Stimulated activated effector memory CD8-positive, alpha-beta T cell treated with anti-CD3 and anti-CD28 coated beads, Interleukin-12 subunit alpha, Interleukin-12 subunit beta, amount 100 ng/mL, for 72 hours (primary cell): Measurements from ENCODE around the gene MED22.
"Not testable (repeated sequence)": the region's sequence is repeated elsewhere in the genome, so short reads cannot be mapped to it uniquely, and the experiment has no call there.

Source experiments
- ATAC-seq: fragments of 150-1000 bp; cut with Tn5 transposase; 2 replicates; pipeline ENCODE4 v1.10.0; 2021
- DNase-seq, 2 donors: peaks; one replicate each; pipeline ENCODE4 v3.0.0; 2021 to 2022; ENCODE audit warnings: low spot score in 2 of 2
- H3K27ac Mint-ChIP-seq: one replicate; pipeline ENCODE4 v1.8.0; 2022; ENCODE audit warnings: mild to moderate bottlenecking, mixed read lengths
- H3K36me3 Mint-ChIP-seq: one replicate; pipeline ENCODE4 v1.8.0; 2022; ENCODE audit warnings: mild to moderate bottlenecking, mixed read lengths
- H3K4me1 Mint-ChIP-seq: one replicate; pipeline ENCODE4 v1.8.0; 2022; ENCODE audit warnings: mixed read lengths
- H3K4me3 Mint-ChIP-seq: one replicate; pipeline ENCODE4 v1.8.0; 2022; ENCODE audit warnings: mild to moderate bottlenecking, mixed read lengths
- H3K9me3 Mint-ChIP-seq: one replicate; pipeline ENCODE4 v1.8.0; 2022; ENCODE audit warnings: mixed read lengths

Gene MED22

GRCh38 chr9:133340256-133340655, 7.7 kb downstream of the MED22 start:
- H3K27ac Mint-ChIP-seq = peak overlapping the region; percentile 79
- no peaks in the 10 kb centered on the region for H3K9me3 Mint-ChIP-seq
- H3K4me3 Mint-ChIP-seq = no peak overlapping the region
- H3K36me3 Mint-ChIP-seq = peaks cover 84% of the 10 kb centered on the region
- DNase-seq = no peak
- H3K4me1 Mint-ChIP-seq = peaks cover 43% of the 10 kb centered on the region
- ATAC-seq = no peak

GRCh38 chr9:133339641-133340040, 8.3 kb downstream of the MED22 start:
- Mint-ChIP-seq H3K9me3 (no peaks in the 10 kb centered on the region), H3K36me3 (peaks cover 86% of the 10 kb centered on the region), H3K4me1 (peaks cover 46% of the 10 kb centered on the region), H3K4me3 (no peak overlapping the region), H3K27ac (peak overlapping the region; percentile 79)
- no peak for ATAC-seq
- DNase-seq = no peak

GRCh38 chr9:133335924-133336811, 11.8 kb downstream of the MED22 start, which contains the start of gene SURF6:
TSS of gene SURF6 (minus strand) at chr9:133336188. CDS start at chr9:133336132, 56 bp downstream.
- H3K9me3 Mint-ChIP-seq = no peaks in the 10 kb centered on the region
- peak within 1 kb of the TSS; percentile 90 for H3K4me3 Mint-ChIP-seq
- peaks cover 54% of the 10 kb centered on the region for H3K4me1 Mint-ChIP-seq
- H3K27ac Mint-ChIP-seq = peak within 1 kb of the TSS; percentile 93
- peaks cover 87% of the 10 kb centered on the region for H3K36me3 Mint-ChIP-seq
- peak; percentile 95 for ATAC-seq
- DNase-seq = peak; percentile 90 to 97

- not testable (repeated sequence) for DNase-seq, H3K9me3 Mint-ChIP-seq, ATAC-seq
- Mint-ChIP-seq H3K4me3 (peak overlapping the region; percentile 90), H3K36me3 (peaks cover 94% of the 10 kb centered on the region), H3K4me1 (peaks cover 43% of the 10 kb centered on the region), H3K27ac (peak overlapping the region; percentile 93)
These were observed 13.0 kb downstream of the MED22 start for GRCh38 chr9:133334888-133335287.

- Mint-ChIP-seq H3K4me1 (peaks cover 44% of the 10 kb centered on the region), H3K27ac (peak overlapping the region; percentile 93), H3K36me3 (peaks cover 92% of the 10 kb centered on the region), H3K9me3 (no peaks in the 10 kb centered on the region), H3K4me3 (peak overlapping the region; percentile 90)
- DNase-seq = no peak
- ATAC-seq = no peak
These were observed 13.8 kb downstream of the MED22 start for GRCh38 chr9:133334161-133334560.

- Mint-ChIP-seq H3K36me3 (peaks cover 92% of the 10 kb centered on the region), H3K9me3 (no peaks in the 10 kb centered on the region), H3K27ac (no peak overlapping the region), H3K4me3 (no peak overlapping the region), H3K4me1 (peaks cover 50% of the 10 kb centered on the region)
- no peak for DNase-seq
- ATAC-seq = no peak
These were observed 14.4 kb downstream of the MED22 start for GRCh38 chr9:133333566-133333965.

- DNase-seq (no peak), ATAC-seq (no peak)
- no peak overlapping the region for H3K4me3 Mint-ChIP-seq
- peaks cover 49% of the 10 kb centered on the region for H3K4me1 Mint-ChIP-seq
- peaks cover 98% of the 10 kb centered on the region for H3K36me3 Mint-ChIP-seq
- H3K9me3 Mint-ChIP-seq = no peaks in the 10 kb centered on the region
- H3K27ac Mint-ChIP-seq = peak overlapping the region; percentile 17
These were observed 14.9 kb downstream of the MED22 start for GRCh38 chr9:133333011-133333410.

- ATAC-seq = no peak
- H3K9me3 Mint-ChIP-seq = no peaks in the 10 kb centered on the region
- peaks cover 91% of the 10 kb centered on the region for H3K36me3 Mint-ChIP-seq
- DNase-seq = no peak
- H3K4me1 Mint-ChIP-seq = peaks cover 46% of the 10 kb centered on the region
- H3K4me3 Mint-ChIP-seq = no peak overlapping the region
- peak overlapping the region; percentile 17 for H3K27ac Mint-ChIP-seq
These were observed 15.6 kb downstream of the MED22 start for GRCh38 chr9:133332381-133332730.

- peaks cover 45% of the 10 kb centered on the region for H3K4me1 Mint-ChIP-seq
- no peak overlapping the region for H3K27ac Mint-ChIP-seq
- ATAC-seq = no peak
- peaks cover 86% of the 10 kb centered on the region for H3K36me3 Mint-ChIP-seq
- H3K9me3 Mint-ChIP-seq = no peaks in the 10 kb centered on the region
- DNase-seq = no peak
- no peak overlapping the region for H3K4me3 Mint-ChIP-seq
These were observed 16.1 kb downstream of the MED22 start for GRCh38 chr9:133331641-133332380.

- H3K36me3 Mint-ChIP-seq = peaks cover 80% of the 10 kb centered on the region
- no peak for DNase-seq
- no peaks in the 10 kb centered on the region for H3K9me3 Mint-ChIP-seq
- no peak overlapping the region for H3K27ac Mint-ChIP-seq
- no peak overlapping the region for H3K4me3 Mint-ChIP-seq
- no peak for ATAC-seq
- H3K4me1 Mint-ChIP-seq = peaks cover 39% of the 10 kb centered on the region
These were observed 16.7 kb downstream of the MED22 start for GRCh38 chr9:133331221-133331620.

GRCh38 chr9:133329306-133330156, 18.4 kb downstream of the MED22 start:
- H3K9me3 Mint-ChIP-seq, H3K4me3 Mint-ChIP-seq, ATAC-seq, DNase-seq, H3K27ac Mint-ChIP-seq: not testable (repeated sequence)
- peaks cover 63% of the 10 kb centered on the region for H3K36me3 Mint-ChIP-seq
- peaks cover 26% of the 10 kb centered on the region for H3K4me1 Mint-ChIP-seq

GRCh38 chr9:133327834-133328484, 20.0 kb downstream of the MED22 start:
- Mint-ChIP-seq H3K4me3 (no peak overlapping the region), H3K27ac (peak overlapping the region; percentile 11), H3K9me3 (no peaks in the 10 kb centered on the region), H3K4me1 (peaks cover 27% of the 10 kb centered on the region), H3K36me3 (peaks cover 47% of the 10 kb centered on the region)
- no peak for DNase-seq
- ATAC-seq = no peak

- H3K9me3 Mint-ChIP-seq, H3K4me3 Mint-ChIP-seq, H3K27ac Mint-ChIP-seq, DNase-seq, ATAC-seq: not testable (repeated sequence)
- peaks cover 19% of the 10 kb centered on the region for H3K4me1 Mint-ChIP-seq
- H3K36me3 Mint-ChIP-seq = peaks cover 38% of the 10 kb centered on the region
These were observed 20.9 kb downstream of the MED22 start for GRCh38 chr9:133327021-133327420.

- Mint-ChIP-seq H3K4me3 (no peak overlapping the region), H3K27ac (no peak overlapping the region)
- ATAC-seq = no peak
These were observed 23.8 kb downstream of the MED22 start for GRCh38 chr9:133323991-133324703.

More at GRCh38 chr9:133323991-133324703, 23.8 kb downstream of the MED22 start:
- no peak for DNase-seq
- no peaks in the 10 kb centered on the region for H3K9me3 Mint-ChIP-seq
- peaks cover 16% of the 10 kb centered on the region for H3K4me1 Mint-ChIP-seq
- H3K36me3 Mint-ChIP-seq = peaks cover 11% of the 10 kb centered on the region
